Middle frontal gyrus (tissue), 1 donor: ENCODE data around the gene SDR39U1.

Source experiments
- DNase-seq: peaks from one replicate; pipeline ENCODE4 v3.0.0-alpha.2; 2015; ENCODE audit warnings: low spot score; ENCODE audit errors: extremely low spot score

The SDR39U1 gene

GRCh38 chr14:24411443-24412389 is 30.9 kb downstream of the SDR39U1 start:
- DNase-seq = no peak

GRCh38 chr14:24409956-24410355 is 32.6 kb downstream of the SDR39U1 start:
- no peak for DNase-seq

GRCh38 chr14:24409192-24409591 is 33.4 kb downstream of the SDR39U1 start:
- no peak for DNase-seq

- DNase-seq = no peak
Observed at GRCh38 chr14:24408764-24409163, 33.8 kb downstream of the SDR39U1 start.

- no peak for DNase-seq
Observed at GRCh38 chr14:24407608-24408325, 34.8 kb downstream of the SDR39U1 start.

- DNase-seq = no peak
Observed at GRCh38 chr14:24406416-24406815, 36.2 kb downstream of the SDR39U1 start.

- no peak for DNase-seq
Observed at GRCh38 chr14:24404814-24405213, 37.8 kb downstream of the SDR39U1 start.

- DNase-seq = no peak
Observed at GRCh38 chr14:24403294-24403998, 39.1 kb downstream of the SDR39U1 start.

- DNase-seq = no peak
Observed at GRCh38 chr14:24401810-24402702, 40.5 kb downstream of the SDR39U1 start.

GRCh38 chr14:24399999-24400718 is 42.4 kb downstream of the SDR39U1 start:
- no peak for DNase-seq

- no peak for DNase-seq
Observed at GRCh38 chr14:24399447-24399822, 43.1 kb downstream of the SDR39U1 start.

- no peak for DNase-seq
Observed at GRCh38 chr14:24398653-24399446, 43.7 kb downstream of the SDR39U1 start, which contains the start of gene NYNRIN. NYNRIN (plus strand) TSS chr14:24399003; CDS start chr14:24399247, 244 bp downstream.

- no peak for DNase-seq
Observed at GRCh38 chr14:24398293-24398652, 44.3 kb downstream of the SDR39U1 start.

- no peak for DNase-seq
Observed at GRCh38 chr14:24397639-24398292, 44.8 kb downstream of the SDR39U1 start.

GRCh38 chr14:24395609-24396582 is 46.7 kb downstream of the SDR39U1 start:
- no peak for DNase-seq

- no peak for DNase-seq
Observed at GRCh38 chr14:24394275-24394674, 48.3 kb downstream of the SDR39U1 start.

GRCh38 chr14:24392325-24393091 is 50.1 kb downstream of the SDR39U1 start:
- DNase-seq = no peak
